ENCODE measurements around the gene NAP1L4. TPM values are rescaled to one million over a fixed set of nuclear protein-coding genes. Genes with fewer than 3 reads are reported as not detected.

Gene NAP1L4
- total RNA-seq, 1 experiment from 2014 or later, result 203 TPM

- in situ Hi-C loops (cut with HindIII; ENCODE audit: low pct_unique_long_range_greater_than_20kb, low sequenced_read_pairs), result no loop called here
Measured at GRCh38 chr11:2933375-2934020, 58.6 kb downstream of the NAP1L4 start.

GRCh38 chr11:2932850-2933251 lies 59.3 kb downstream of the NAP1L4 start:
- in situ Hi-C loops (cut with HindIII; ENCODE audit: low pct_unique_long_range_greater_than_20kb, low sequenced_read_pairs), result no loop called here
- DNase-seq (ENCODE audit: low read depth, low spot score), result no peak

More at GRCh38 chr11:2933375-2934020, 58.6 kb downstream of the NAP1L4 start:
- peak; percentile 69 for DNase-seq (ENCODE audit: low read depth, low spot score)

GRCh38 chr11:2931771-2932738 lies 60.1 kb downstream of the NAP1L4 start:
- no peak for DNase-seq (ENCODE audit: low read depth, low spot score)
- in situ Hi-C loops (cut with HindIII; ENCODE audit: low pct_unique_long_range_greater_than_20kb, low sequenced_read_pairs), result no loop called here

GRCh38 chr11:2931420-2931746 lies 60.7 kb downstream of the NAP1L4 start:
- no peak for DNase-seq (ENCODE audit: low read depth, low spot score)
- in situ Hi-C loops (cut with HindIII; ENCODE audit: low pct_unique_long_range_greater_than_20kb, low sequenced_read_pairs), result no loop called here

GRCh38 chr11:2930704-2931419 lies 61.3 kb downstream of the NAP1L4 start:
- peak; percentile 63 for DNase-seq (ENCODE audit: low read depth, low spot score)

GRCh38 chr11:2929950-2930703 lies 62.0 kb downstream of the NAP1L4 start:
- DNase-seq (ENCODE audit: low read depth, low spot score), result no peak
- in situ Hi-C loops (cut with HindIII; ENCODE audit: low pct_unique_long_range_greater_than_20kb, low sequenced_read_pairs), result no loop called here

More at GRCh38 chr11:2930704-2931419, 61.3 kb downstream of the NAP1L4 start:
- in situ Hi-C loops (cut with HindIII; ENCODE audit: low pct_unique_long_range_greater_than_20kb, low sequenced_read_pairs), result no loop called here

GRCh38 chr11:2929531-2929949 lies 62.6 kb downstream of the NAP1L4 start:
- no peak for DNase-seq (ENCODE audit: low read depth, low spot score)
- in situ Hi-C loops (cut with HindIII; ENCODE audit: low pct_unique_long_range_greater_than_20kb, low sequenced_read_pairs), result no loop called here

- in situ Hi-C loops (cut with HindIII; ENCODE audit: low pct_unique_long_range_greater_than_20kb, low sequenced_read_pairs), result no loop called here
- peak; percentile 44 for DNase-seq (ENCODE audit: low read depth, low spot score)
Measured at GRCh38 chr11:2928605-2929530, 63.3 kb downstream of the NAP1L4 start, which contains the start of gene PHLDA2. PHLDA2 (minus strand) TSS chr11:2929420; CDS start chr11:2929364, 56 bp downstream.

- DNase-seq (ENCODE audit: low read depth, low spot score), result peak; percentile 25
- in situ Hi-C loops (cut with HindIII; ENCODE audit: low pct_unique_long_range_greater_than_20kb, low sequenced_read_pairs), result no loop called here
Measured at GRCh38 chr11:2927851-2928604, 64.1 kb downstream of the NAP1L4 start.

- DNase-seq (ENCODE audit: low read depth, low spot score), result no peak
- in situ Hi-C loops (cut with HindIII; ENCODE audit: low pct_unique_long_range_greater_than_20kb, low sequenced_read_pairs), result no loop called here
Measured at GRCh38 chr11:2927121-2927800, 64.9 kb downstream of the NAP1L4 start.

GRCh38 chr11:2926611-2927051 lies 65.5 kb downstream of the NAP1L4 start:
- DNase-seq (ENCODE audit: low read depth, low spot score), result no peak
- in situ Hi-C loops (cut with HindIII; ENCODE audit: low pct_unique_long_range_greater_than_20kb, low sequenced_read_pairs), result no loop called here

- in situ Hi-C loops (cut with HindIII; ENCODE audit: low pct_unique_long_range_greater_than_20kb, low sequenced_read_pairs), result no loop called here
- no peak for DNase-seq (ENCODE audit: low read depth, low spot score)
Measured at GRCh38 chr11:2924821-2925675, 67.1 kb downstream of the NAP1L4 start.

GRCh38 chr11:2924381-2924780 lies 67.7 kb downstream of the NAP1L4 start:
- in situ Hi-C loops (cut with HindIII; ENCODE audit: low pct_unique_long_range_greater_than_20kb, low sequenced_read_pairs), result no loop called here
- no peak for DNase-seq (ENCODE audit: low read depth, low spot score)
